K562 (cell line): ENCODE data around the gene MTCL3.

Experiments
- ATAC-seq: fragments of 200-7000 bp; cut with Tn5 transposase; 3 replicates; pipeline ENCODE4 v1.9.1; 2020; ENCODE audit warnings: moderate library complexity
- BruUV-seq: library from RNA; stranded (reverse); fragments of 400-500 nt; replicated peaks from 2 replicates; lab custom pipeline; 2021; lab: Mats Ljungman, UMichigan
- CTCF ChIA-PET: fragments of 300-600 bp; formaldehyde crosslinking; extraction: SDS; loops from one replicate; lab custom pipeline; 2021; ENCODE audit warnings: low intra/inter-chr PET ratio; lab: Yijun Ruan, JAX
- POLR2A ChIA-PET: fragments of 300-600, 350-650 bp; sonication (Branson Sonifier 250); formaldehyde crosslinking; extraction: SDS; loops from one replicate; lab custom pipeline; 2021; ENCODE audit warnings: antibody characterized with exemption, inconsistent platforms; lab: Yijun Ruan, JAX
- DNase-seq, 4 experiments: peaks; one replicate each; pipeline versions ENCODE4 v3.0.0 to v3.0.0-alpha.2; 2011 to 2018; ENCODE audit warnings: low spot score in 3 of 4, mixed read lengths in 3 of 4; ENCODE audit errors: extremely low read depth in 1 of 4
- FAIRE-seq: peaks from 2 replicates; lab custom pipeline; 2011; peaks lifted over from hg19 to GRCh38; lab: Jason Lieb, UNC
- H2AFZ ChIP-seq: 2 replicates; pipeline ENCODE4 v1.6.0; 2011; ENCODE audit warnings: low read depth, low read length, control low read depth, inconsistent platforms
- H3K27ac ChIP-seq: fragments of 200-600 bp; 3 replicates; pipeline ENCODE4 v1.8.0; 2011; ENCODE audit warnings: low read depth, mild to moderate bottlenecking, control low read depth, inconsistent platforms, low read length, moderate library complexity, mixed read lengths; ENCODE audit errors: extremely low read depth
- H3K27me3 ChIP-seq, 2 experiments: fragments of 300-600 bp in 1 of 2; 2 replicates in 1 of 2; 3 replicates in 1 of 2; pipeline versions ENCODE4 v1.6.0 to v1.8.0; 2011; ENCODE audit warnings: inconsistent platforms in 2 of 2, low read length in 2 of 2, mild to moderate bottlenecking in 1 of 2, mixed read lengths in 1 of 2, moderate library complexity in 1 of 2; ENCODE audit not compliant: control insufficient read depth in 2 of 2, insufficient read depth in 2 of 2
- H3K36me3 ChIP-seq: fragments of 300-600 bp; 3 replicates; pipeline ENCODE4 v1.8.0; 2011; ENCODE audit warnings: mild to moderate bottlenecking, low read length, inconsistent platforms; ENCODE audit not compliant: control insufficient read depth, insufficient read depth
- H3K4me1 ChIP-seq, 2 experiments: fragments of 200-600 bp in 1 of 2; replicated peaks in 1 of 2; 2 replicates in 1 of 2; 3 replicates in 1 of 2; pipeline versions ENCODE4 v1.5.1 to v1.8.0; 2011; ENCODE audit warnings: inconsistent platforms in 2 of 2, low read length in 2 of 2, mild to moderate bottlenecking in 1 of 2, mixed read lengths in 1 of 2, moderate library complexity in 1 of 2; ENCODE audit not compliant: control insufficient read depth in 2 of 2, insufficient read depth in 2 of 2
- H3K4me2 ChIP-seq: 2 replicates; pipeline ENCODE4 v1.6.1; 2011; ENCODE audit warnings: low read length, control low read depth, inconsistent platforms, mixed read lengths; ENCODE audit not compliant: insufficient read depth
- H3K4me3 ChIP-seq: fragments of 200-600 bp; sonication (generic), shearing (Covaris generic); 2 replicates; pipeline ENCODE4 v1.5.1; 2016; ENCODE audit warnings: control low read depth, inconsistent platforms
- H3K79me2 ChIP-seq: fragments of 200-600 bp; 3 replicates; pipeline ENCODE4 v1.8.0; 2011; ENCODE audit warnings: low read length, inconsistent platforms; ENCODE audit not compliant: control insufficient read depth, insufficient read depth
- H3K9ac ChIP-seq, 2 experiments: 2 replicates each; pipeline versions ENCODE4 v1.6.0 to v1.6.1; 2011; ENCODE audit warnings: low read depth in 2 of 2, low read length in 2 of 2, control low read depth in 1 of 2, inconsistent platforms in 1 of 2, mild to moderate bottlenecking in 1 of 2, mixed read lengths in 1 of 2; ENCODE audit not compliant: insufficient read depth in 1 of 2
- H3K9me1 ChIP-seq: one replicate; pipeline ENCODE4 v1.6.0; 2011; ENCODE audit warnings: inconsistent platforms, mild to moderate bottlenecking, low read length, moderate library complexity; ENCODE audit not compliant: control insufficient read depth, insufficient read depth
- H3K9me3 ChIP-seq: replicated peaks from 2 replicates; pipeline ENCODE4 v1.5.1; 2011; ENCODE audit warnings: low read depth, low read length, inconsistent platforms; ENCODE audit not compliant: control insufficient read depth, insufficient read depth
- H4K20me1 ChIP-seq: replicated peaks from 2 replicates; pipeline ENCODE4 v1.6.1; 2011; ENCODE audit warnings: low read length, inconsistent platforms, mixed read lengths; ENCODE audit not compliant: control insufficient read depth, insufficient read depth
- CEBPB ChIP-seq: fragments of 450-650 bp; IDR thresholded peaks from 2 replicates; pipeline ENCODE4 v1.6.1; 2016; ENCODE audit warnings: missing genetic modification characterization, missing compliant biosample characterization
- FOXA1 ChIP-seq: fragments of 450-650 bp; IDR thresholded peaks from 2 replicates; pipeline ENCODE4 v1.6.1; 2016; ENCODE audit warnings: mild to moderate bottlenecking, borderline replicate concordance
- NUFIP1 ChIP-seq: fragments of 450-650 bp; IDR thresholded peaks from 2 replicates; pipeline ENCODE4 v1.6.1; 2018; ENCODE audit not compliant: partially characterized antibody
- PHF21A ChIP-seq: fragments of 450-650 bp; IDR thresholded peaks from 2 replicates; pipeline ENCODE4 v1.6.1; 2017; ENCODE audit warnings: low read depth, borderline replicate concordance
- ZBTB7A ChIP-seq: IDR thresholded peaks from 2 replicates; pipeline ENCODE4 v1.6.1; 2011; ENCODE audit warnings: low read depth, mild to moderate bottlenecking, low read length, moderate library complexity, borderline replicate concordance; ENCODE audit not compliant: control insufficient read depth
- ZNF12 ChIP-seq: sonication (generic); formaldehyde crosslinking; IDR thresholded peaks from 2 replicates; pipeline ENCODE4 v1.4.0; 2020; ENCODE audit warnings: mild to moderate bottlenecking, missing genetic modification reagents
- ZNF263 ChIP-seq: sonication (generic); formaldehyde crosslinking; IDR thresholded peaks from 2 replicates; pipeline ENCODE4 v1.8.0; 2022; ENCODE audit warnings: mild to moderate bottlenecking, missing genetic modification reagents, borderline replicate concordance
- ZNF384 ChIP-seq: IDR thresholded peaks from 2 replicates; pipeline ENCODE4 v1.6.1; 2012; ENCODE audit warnings: low read depth, low read length, improper control_type of control experiment
- ZNF589 ChIP-seq: fragments of 200-800 bp; sonication (Bioruptor generic); IDR thresholded peaks from 2 replicates; pipeline ENCODE4 v1.6.1; 2016; ENCODE audit warnings: low read depth, missing genetic modification characterization, missing compliant biosample characterization
- WGBS: fragments of 100-300 bp; shearing (Covaris generic); methylation state at CpG from one replicate; pipeline ENCODE4 v1.1.6; 2016; ENCODE audit warnings: low coverage, mixed read lengths; ENCODE audit not compliant: insufficient coverage; ENCODE audit errors: missing lambda C conversion rate; 5-methylcytosine and 5-hydroxymethylcytosine counted together
- in situ Hi-C: fragments of 300-500 bp; cut with MboI; formaldehyde crosslinking; loops from 4 replicates; pipeline ENCODE4 v1.15.0; 2018; ENCODE audit warnings: inconsistent platforms, mixed read lengths
- intact Hi-C: fragments of 100-400 bp; cut with micrococcal nuclease; formaldehyde crosslinking; loops from 2 replicates; pipeline ENCODE4 v1.14.2; 2022

The MTCL3 gene

DNA sequence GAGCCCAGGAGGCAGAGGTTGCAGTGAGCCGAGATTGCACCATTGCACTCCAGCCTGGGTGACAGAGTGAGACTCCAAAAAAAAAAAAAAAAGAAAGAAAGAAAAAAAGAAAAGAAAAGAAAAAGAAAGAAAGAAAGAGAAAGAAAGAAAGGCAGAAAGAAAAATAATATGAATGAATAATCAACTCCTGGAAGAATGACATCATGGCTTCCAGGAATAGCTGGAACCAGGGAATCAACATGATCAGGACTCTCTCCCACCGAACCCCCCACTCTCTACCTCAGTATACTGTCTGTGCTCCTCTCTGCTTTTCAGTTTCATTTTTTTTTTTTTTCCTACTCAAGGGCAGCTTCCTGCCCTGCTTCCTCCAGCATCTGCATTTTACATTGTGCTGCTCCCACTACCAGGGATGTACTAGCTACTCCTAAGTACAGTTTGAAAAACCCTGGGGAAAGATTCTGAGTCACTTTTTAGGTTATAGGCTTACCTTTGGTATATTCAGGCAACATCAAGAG lies 19.7 kb upstream of the MTCL3 start:
- H3K4me1 ChIP-seq, result no peaks in the 10 kb centered on the region
- no CpG with 5 or more reads among the region's 2 CpGs for WGBS
- no peaks in the 10 kb centered on the region for H3K36me3 ChIP-seq
- H3K4me2 ChIP-seq, result no peak overlapping the region
- ATAC-seq (no peak), DNase-seq (no peak), FAIRE-seq (no peak)
- BruUV-seq, result no TSS peak
- TF ChIP-seq PHF21A (no peak), FOXA1 (no peak), ZNF384 (no peak), CEBPB (no peak), ZNF589 (CRISPR knock-in tag) (no peak), NUFIP1 (no peak), ZBTB7A (no peak), ZNF263 (CRISPR knock-in tag) (no peak), ZNF12 (CRISPR knock-in tag) (no peak)
- no peaks in the 10 kb centered on the region for H3K79me2 ChIP-seq
- in situ Hi-C loops (no loop called here), intact Hi-C loops (loop anchor here (2.0 to 5.0 kb wide), 3 partner anchors 74 to 352 kb away; no protein-coding TSS in a partner anchor)
- H2AFZ ChIP-seq, result no peak overlapping the region
- H3K9me1 ChIP-seq, result no peaks in the 10 kb centered on the region
- H3K27ac ChIP-seq, result no peak overlapping the region
- CTCF ChIA-PET, result interaction anchor here (1.3 kb wide), 1 partner anchor 236 kb away, joined by 8 read pairs; no protein-coding TSS in a partner anchor
- POLR2A ChIA-PET, result interaction anchor here (0.5 kb wide), 1 partner anchor 242 kb away, joined by 3 read pairs; no protein-coding TSS in a partner anchor
- H3K27me3 ChIP-seq, result no peaks in the 10 kb centered on the region
- H4K20me1 ChIP-seq, result no peaks in the 10 kb centered on the region
- H3K9me3 ChIP-seq, result no peaks in the 10 kb centered on the region
- no peak overlapping the region for H3K9ac ChIP-seq
- H3K4me3 ChIP-seq, result no peak overlapping the region
